A549 (cell line): ENCODE data around the gene TSPO2. TPM values are rescaled to one million over a fixed set of nuclear protein-coding genes. Genes with fewer than 3 reads are reported as not detected.
A peak's percentile ranks its signal among the peaks of the same experiment; 100 is the strongest.

ENCODE experiments used
- ATAC-seq, 2 experiments: fragments of 200-7000 bp in 1 of 2; fragments of >200 bp in 1 of 2; cut with Nextera tagmentation in 1 of 2; cut with Tn5 transposase in 1 of 2; 3 replicates each; pipeline versions ENCODE4 v1.8.0 to v1.9.1; 2018 to 2020; ENCODE audit warnings: mild to moderate bottlenecking in 1 of 2, moderate library complexity in 1 of 2
- CTCF ChIA-PET: fragments of 300-600 bp; sonication (Branson Sonifier 250); formaldehyde crosslinking; extraction: SDS; loops from one replicate; lab custom pipeline; 2021; ENCODE audit warnings: antibody characterized with exemption, inconsistent platforms; lab: Yijun Ruan, JAX
- POLR2A ChIA-PET: fragments of 350-600 bp; formaldehyde crosslinking; extraction: SDS; loops from one replicate; lab custom pipeline; 2021; ENCODE audit warnings: antibody characterized with exemption, inconsistent platforms; lab: Yijun Ruan, JAX
- DNase-seq, 2 experiments: peaks; one replicate each; pipeline versions ENCODE4 v3.0.0 to v3.0.0-alpha.2; 2011 to 2016; ENCODE audit warnings: low read depth in 1 of 2, low spot score in 1 of 2
- FAIRE-seq: peaks from 2 replicates; lab custom pipeline; 2011; peaks lifted over from hg19 to GRCh38; lab: Jason Lieb, UNC
- H3K27ac ChIP-seq, 2 experiments: fragments of >200 bp; sonication (Bioruptor Twin); formaldehyde crosslinking; 3 replicates each; pipeline ENCODE4 v1.5.1; 2016 to 2017
- H3K4me1 ChIP-seq: fragments of >200 bp; sonication (Bioruptor Twin); formaldehyde crosslinking; 3 replicates; pipeline ENCODE4 v1.6.1; 2016
- H3K4me2 ChIP-seq: fragments of >200 bp; sonication (Bioruptor Twin); formaldehyde crosslinking; 3 replicates; pipeline ENCODE4 v1.6.1; 2016
- H3K4me3 ChIP-seq: fragments of >200 bp; sonication (Bioruptor Twin); formaldehyde crosslinking; 3 replicates; pipeline ENCODE4 v1.5.1; 2016
- H3K9me3 ChIP-seq: fragments of >200 bp; sonication (Bioruptor Twin); formaldehyde crosslinking; 3 replicates; pipeline ENCODE4 v1.6.1; 2016
- BHLHE40 ChIP-seq: IDR thresholded peaks from 2 replicates; pipeline ENCODE4 v1.6.1; 2012; ENCODE audit warnings: low read depth, low read length, inconsistent platforms
- CBX2 ChIP-seq: fragments of 200-600 bp; sonication (generic); IDR thresholded peaks from 2 replicates; pipeline ENCODE4 v1.6.1; 2016; ENCODE audit warnings: low read depth, mild to moderate bottlenecking, borderline replicate concordance
- CEBPB ChIP-seq, 2 experiments: fragments of >200 bp in 1 of 2; sonication (Bioruptor Twin) in 1 of 2; formaldehyde crosslinking in 1 of 2; IDR thresholded peaks; 2 replicates each; pipeline ENCODE4 v1.6.1; 2012 to 2016
- CHD2 ChIP-seq: fragments of 150-350 bp; IDR thresholded peaks from 2 replicates; pipeline ENCODE4 v1.6.1; 2014; ENCODE audit warnings: low read length; ENCODE audit not compliant: partially characterized antibody
- CHD4 ChIP-seq: fragments of 200-600 bp; sonication (generic); IDR thresholded peaks from 2 replicates; pipeline ENCODE4 v1.6.1; 2016; ENCODE audit warnings: antibody characterized with exemption, mild to moderate bottlenecking, borderline replicate concordance
- EP300 ChIP-seq, 2 experiments: fragments of >200 bp; sonication (Bioruptor Twin); formaldehyde crosslinking; IDR thresholded peaks; 2 replicates in 1 of 2; 3 replicates in 1 of 2; pipeline ENCODE4 v1.6.1; 2016 to 2017
- ESRRA ChIP-seq: fragments of 150-350 bp; IDR thresholded peaks from 2 replicates; pipeline ENCODE4 v1.6.1; 2014; ENCODE audit warnings: mild to moderate bottlenecking, low read length, borderline replicate concordance
- FOSL2 ChIP-seq, 2 experiments: fragments of 450-650 bp in 1 of 2; fragments of >200 bp in 1 of 2; sonication (Bioruptor Twin) in 1 of 2; formaldehyde crosslinking; IDR thresholded peaks; 2 replicates each; pipeline versions ENCODE4 v1.5.0 to v1.6.1; 2016 to 2020; ENCODE audit warnings: mild to moderate bottlenecking in 1 of 2, moderate library complexity in 1 of 2
- HOXA7 ChIP-seq: fragments of 250-450 bp; sonication (Bioruptor Pico); IDR thresholded peaks from 2 replicates; pipeline ENCODE4 v1.5.0; 2020; ENCODE audit warnings: mild to moderate bottlenecking, moderate library complexity
- JUN ChIP-seq, 2 experiments: fragments of >200 bp; sonication (Bioruptor Twin); formaldehyde crosslinking; IDR thresholded peaks; 2 replicates in 1 of 2; 3 replicates in 1 of 2; pipeline ENCODE4 v1.6.1; 2016 to 2017
- JUNB ChIP-seq: fragments of >200 bp; sonication (Bioruptor Twin); formaldehyde crosslinking; IDR thresholded peaks from 2 replicates; pipeline ENCODE4 v1.6.1; 2016
- KDM1A ChIP-seq: fragments of 200-600 bp; sonication (generic); IDR thresholded peaks from 2 replicates; pipeline ENCODE4 v1.6.1; 2016; ENCODE audit warnings: low read depth, mild to moderate bottlenecking
- KDM5A ChIP-seq: fragments of 200-600 bp; sonication (generic); IDR thresholded peaks from 2 replicates; pipeline ENCODE4 v1.6.1; 2016; ENCODE audit warnings: antibody characterized with exemption, mild to moderate bottlenecking
- MAZ ChIP-seq: fragments of 150-350 bp; IDR thresholded peaks from 2 replicates; pipeline ENCODE4 v1.6.1; 2014; ENCODE audit warnings: antibody characterized with exemption, low read depth, low read length, borderline replicate concordance
- MYC ChIP-seq: IDR thresholded peaks from 2 replicates; pipeline ENCODE4 v1.6.1; 2012; ENCODE audit warnings: mild to moderate bottlenecking, inconsistent platforms, low read length, improper control_type of control experiment, borderline replicate concordance
- PHF8 ChIP-seq: fragments of 200-600 bp; sonication (generic); IDR thresholded peaks from 2 replicates; pipeline ENCODE4 v1.6.1; 2016; ENCODE audit warnings: low read depth, mild to moderate bottlenecking, antibody characterized with exemption, moderate library complexity, borderline replicate concordance
- RCOR1 ChIP-seq: fragments of 150-350 bp; IDR thresholded peaks from 2 replicates; pipeline ENCODE4 v1.6.1; 2014; ENCODE audit warnings: antibody characterized with exemption, low read length, low read depth
- RFX5 ChIP-seq: fragments of 450-650 bp; IDR thresholded peaks from 2 replicates; pipeline ENCODE4 v1.7.1; 2014; ENCODE audit warnings: antibody characterized with exemption, mild to moderate bottlenecking, moderate library complexity
- ZFP36 ChIP-seq: fragments of 450-650 bp; IDR thresholded peaks from 2 replicates; pipeline ENCODE4 v1.6.1; 2014; ENCODE audit warnings: borderline replicate concordance; ENCODE audit not compliant: partially characterized antibody
- ZSCAN20 ChIP-seq: fragments of 250-450 bp; sonication (Bioruptor Pico); IDR thresholded peaks from 2 replicates; pipeline ENCODE4 v1.8.0; 2022; ENCODE audit warnings: mild to moderate bottlenecking, moderate library complexity
- WGBS: methylation state at CpG from one replicate; pipeline ENCODE4 v1.1.6; 2017; ENCODE audit errors: missing lambda C conversion rate; 5-methylcytosine and 5-hydroxymethylcytosine counted together
- polyA plus RNA-seq, 4 experiments: library from polyadenylated mRNA; depleted of rRNA in 3 of 4; stranded (reverse); fragments of >200 nt; fragmentation: RNase III in 1 of 4; extraction: RNeasy Plus Mini Kit Qiagen cat#74134 plus additional on column Dnase treatment in 1 of 4; gene quantifications; 2 replicates in 3 of 4; 3 replicates in 1 of 4; pipeline ENCODE4 v1.2.3, GENCODE V29; 2011 to 2017
- TF ChIP-seq, protein P1 (sequence below): IDR thresholded peaks from 2 replicates; pipeline ENCODE4 v1.6.1; 2012
- TF ChIP-seq, protein P2 (sequence below): fragments of 250-450 bp; sonication (Bioruptor Pico); IDR thresholded peaks from 2 replicates; pipeline ENCODE4 v1.5.0; 2021; ENCODE audit warnings: mild to moderate bottlenecking, moderate library complexity, borderline replicate concordance
- TF ChIP-seq, protein P3 (sequence below): fragments of 450-650 bp; IDR thresholded peaks from 2 replicates; pipeline ENCODE4 v1.6.1; 2014; ENCODE audit warnings: antibody characterized with exemption
- TF ChIP-seq, protein P4 (sequence below): fragments of 250-450 bp; sonication (Bioruptor Pico); IDR thresholded peaks from 2 replicates; pipeline ENCODE4 v1.5.0; 2020; ENCODE audit warnings: low read depth, mild to moderate bottlenecking, moderate library complexity
- TF ChIP-seq, protein P5 (sequence below): fragments of >200 bp; sonication (Bioruptor Twin); formaldehyde crosslinking; IDR thresholded peaks from 2 replicates; pipeline ENCODE4 v1.6.1; 2016

The TSPO2 gene
- polyA plus RNA-seq, 2 of the 4 experiments (the other 2 are of a cell fraction): not detected

DNA sequence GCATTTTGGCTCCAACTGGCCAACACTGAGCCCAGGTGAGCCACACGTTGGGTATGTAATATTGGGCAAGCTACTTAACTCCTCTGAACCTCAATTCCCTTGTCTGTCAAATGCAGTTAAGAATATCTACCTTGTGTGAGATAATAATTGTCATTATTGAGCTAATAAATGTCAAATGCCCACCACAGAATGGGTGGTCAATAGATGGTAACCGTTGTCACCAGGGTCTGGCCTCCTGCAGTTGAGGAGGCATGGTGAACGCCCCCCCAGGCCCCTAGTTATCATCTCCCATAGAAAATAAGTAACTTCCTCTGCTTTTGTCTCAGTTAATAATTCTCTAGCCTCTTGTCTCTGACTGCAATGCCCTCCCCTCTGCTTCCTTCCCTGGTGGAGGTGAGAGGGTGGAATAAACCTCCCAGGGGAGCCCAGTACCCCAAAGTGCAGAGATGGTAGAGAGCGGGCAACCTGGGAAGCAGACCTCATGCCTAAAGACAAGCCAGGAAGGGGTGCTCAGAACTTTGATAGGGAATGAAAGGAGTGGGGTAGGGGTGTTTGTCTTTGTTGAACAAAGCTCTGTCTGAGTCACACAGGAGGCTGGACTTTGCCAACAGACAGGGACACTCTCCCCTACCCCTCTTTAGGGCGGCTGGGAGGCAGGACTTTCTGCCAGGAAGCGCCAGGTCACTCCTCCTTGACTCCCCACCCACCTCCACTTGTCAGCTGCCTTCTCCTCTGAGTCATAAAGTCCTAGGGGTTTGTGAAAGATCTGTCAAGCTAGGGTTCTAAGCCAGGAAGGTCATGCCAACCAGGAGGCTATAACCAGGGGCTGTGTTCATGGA, 1.9 kb upstream of the TSPO2 start:
- CTCF ChIA-PET: interaction anchor here (0.7 to 2.3 kb wide), 19 partner anchors 8 to 717 kb away, joined by 3 to 9 read pairs (median 4); partner anchors contain the start of genes NFYA and OARD1
- POLR2A ChIA-PET: interaction anchor here (1.1 kb wide), 1 partner anchor 32 kb away, joined by 3 read pairs; the partner anchor contains the start of genes NFYA and OARD1
- TF ChIP-seq JUNB: 0 out of 2 replicates have a peak, but pooled peaks have one; percentile 10
- no peak for TF ChIP-seq HOXA7 (CRISPR knock-in tag)
- no peak for TF ChIP-seq RFX5
- TF ChIP-seq EP300 (IDR thresholded peaks at IDR 0.05): no peak
- TF ChIP-seq ZFP36: no peak
- TF ChIP-seq, protein P1, sequence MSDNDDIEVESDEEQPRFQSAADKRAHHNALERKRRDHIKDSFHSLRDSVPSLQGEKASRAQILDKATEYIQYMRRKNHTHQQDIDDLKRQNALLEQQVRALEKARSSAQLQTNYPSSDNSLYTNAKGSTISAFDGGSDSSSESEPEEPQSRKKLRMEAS: no peak
- TF ChIP-seq KDM1A: no peak
- no peak for TF ChIP-seq CHD2
- peak; percentile 12; the same call in 1 of the 2 replicates for TF ChIP-seq FOSL2 (IDR thresholded peaks at IDR 0.05)
- TF ChIP-seq FOSL2 (CRISPR knock-in tag; IDR thresholded peaks at IDR 0.05): peak; percentile 50
- TF ChIP-seq, protein P2, sequence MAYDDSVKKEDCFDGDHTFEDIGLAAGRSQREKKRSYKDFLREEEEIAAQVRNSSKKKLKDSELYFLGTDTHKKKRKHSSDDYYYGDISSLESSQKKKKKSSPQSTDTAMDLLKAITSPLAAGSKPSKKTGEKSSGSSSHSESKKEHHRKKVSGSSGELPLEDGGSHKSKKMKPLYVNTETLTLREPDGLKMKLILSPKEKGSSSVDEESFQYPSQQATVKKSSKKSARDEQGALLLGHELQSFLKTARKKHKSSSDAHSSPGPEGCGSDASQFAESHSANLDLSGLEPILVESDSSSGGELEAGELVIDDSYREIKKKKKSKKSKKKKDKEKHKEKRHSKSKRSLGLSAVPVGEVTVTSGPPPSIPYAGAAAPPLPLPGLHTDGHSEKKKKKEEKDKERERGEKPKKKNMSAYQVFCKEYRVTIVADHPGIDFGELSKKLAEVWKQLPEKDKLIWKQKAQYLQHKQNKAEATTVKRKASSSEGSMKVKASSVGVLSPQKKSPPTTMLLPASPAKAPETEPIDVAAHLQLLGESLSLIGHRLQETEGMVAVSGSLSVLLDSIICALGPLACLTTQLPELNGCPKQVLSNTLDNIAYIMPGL (CRISPR knock-in tag): no peak
- TF ChIP-seq MYC: no peak
- no peak for TF ChIP-seq PHF8
- TF ChIP-seq ESRRA: no peak
- TF ChIP-seq CBX2: no peak
- Histone ChIP-seq H3K27ac (peak overlapping the region; percentile 84 to 91), H3K9me3 (no peaks in the 10 kb centered on the region), H3K4me3 (no peak overlapping the region), H3K4me2 (peak overlapping the region; percentile 77), H3K4me1 (peaks cover 51% of the 10 kb centered on the region)
- peak; percentile 64 to 84 for DNase-seq
- WGBS: 3% methylated on average over 6 of the region's 6 CpGs
- FAIRE-seq: peak; percentile 7
- ATAC-seq: peak; percentile 90 to 91

DNA sequence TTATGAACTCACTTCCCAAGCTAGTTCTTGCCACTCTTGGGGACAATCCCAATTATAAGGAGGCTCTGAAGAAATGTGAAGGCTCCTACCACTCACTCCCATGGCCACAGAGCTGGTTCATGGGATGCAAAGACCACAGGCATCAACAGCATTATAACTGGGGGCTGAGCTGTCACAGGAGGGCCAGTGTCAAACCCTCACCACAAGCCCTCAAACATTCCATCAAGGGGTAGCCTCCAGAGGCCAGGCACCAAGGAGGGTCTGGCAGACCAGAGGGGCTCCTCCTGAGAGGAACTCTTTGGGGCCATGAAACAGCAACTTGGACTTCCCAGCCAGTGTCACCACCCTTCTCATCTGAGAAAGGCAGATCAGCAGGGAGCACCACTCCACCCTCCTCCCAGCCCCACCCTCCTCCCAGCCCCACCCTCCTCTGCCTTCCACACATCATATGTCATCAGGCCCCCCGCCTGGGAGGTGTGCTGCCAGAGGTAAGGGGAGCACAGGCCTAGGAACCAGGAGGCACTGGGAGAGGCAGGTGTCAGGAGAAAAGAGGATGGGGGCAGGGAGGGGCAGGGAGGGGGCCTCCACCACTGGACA, 1.2 kb upstream of the TSPO2 start:
- Histone ChIP-seq H3K27ac (peak overlapping the region; percentile 65 to 91), H3K9me3 (no peaks in the 10 kb centered on the region), H3K4me2 (peak overlapping the region; percentile 77), H3K4me3 (no peak overlapping the region), H3K4me1 (peaks cover 47% of the 10 kb centered on the region)
- no peak for FAIRE-seq
- WGBS: no CpG with 5 or more reads among the region's 1 CpG
- CTCF ChIA-PET: interaction anchor here (1.3 to 2.3 kb wide), 8 partner anchors 9 to 154 kb away, joined by 3 to 9 read pairs (median 3); no protein-coding TSS in a partner anchor
- DNase-seq: no peak
- no peak for TF ChIP-seq BHLHE40
- TF ChIP-seq, all 56 proteins: peak for 0
- POLR2A ChIA-PET: interaction anchor here (1.1 kb wide), 1 partner anchor 31 kb away, joined by 3 read pairs; the partner anchor contains the start of genes NFYA and OARD1
- ATAC-seq: no peak

DNA sequence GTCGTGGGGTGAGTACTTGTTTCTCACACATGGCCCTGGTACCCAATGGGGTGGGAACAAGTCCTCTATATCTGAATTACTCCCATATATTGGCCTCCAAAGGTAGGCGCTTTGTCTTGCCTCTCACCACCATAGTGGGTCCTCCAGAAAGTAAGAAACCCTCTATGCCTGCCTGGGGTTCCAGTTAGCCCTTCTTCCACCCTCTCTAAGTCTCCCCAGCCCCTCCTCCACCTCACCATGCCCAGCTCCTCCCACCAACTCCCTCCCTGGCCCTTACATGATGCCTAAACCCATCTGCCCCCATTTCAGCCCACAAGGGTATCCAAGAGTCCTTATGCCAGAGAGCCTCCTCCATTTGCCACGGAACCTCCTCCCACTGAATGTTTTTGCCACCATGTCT, 884 bp downstream of the TSPO2 start:
- no peak for ATAC-seq
- DNase-seq: no peak
- H3K4me2 ChIP-seq: no peak overlapping the region
- no peak for FAIRE-seq
- H3K27ac ChIP-seq: no peak overlapping the region
- no peaks in the 10 kb centered on the region for H3K9me3 ChIP-seq
- 95% methylated on average over 3 of the region's 3 CpGs for WGBS
- no peak overlapping the region for H3K4me3 ChIP-seq
- H3K4me1 ChIP-seq: peaks cover 28% of the 10 kb centered on the region
- ChIA-PET POLR2A (no interaction called here), CTCF (interaction anchor here (0.8 kb wide), 1 partner anchor 15 kb away, joined by 4 read pairs; no protein-coding TSS in a partner anchor)
- no peak for TF ChIP-seq CEBPB (IDR thresholded peaks at IDR 0.05)
- TF ChIP-seq, protein P3, sequence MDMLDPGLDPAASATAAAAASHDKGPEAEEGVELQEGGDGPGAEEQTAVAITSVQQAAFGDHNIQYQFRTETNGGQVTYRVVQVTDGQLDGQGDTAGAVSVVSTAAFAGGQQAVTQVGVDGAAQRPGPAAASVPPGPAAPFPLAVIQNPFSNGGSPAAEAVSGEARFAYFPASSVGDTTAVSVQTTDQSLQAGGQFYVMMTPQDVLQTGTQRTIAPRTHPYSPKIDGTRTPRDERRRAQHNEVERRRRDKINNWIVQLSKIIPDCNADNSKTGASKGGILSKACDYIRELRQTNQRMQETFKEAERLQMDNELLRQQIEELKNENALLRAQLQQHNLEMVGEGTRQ: no peak
- TF ChIP-seq, protein P4, sequence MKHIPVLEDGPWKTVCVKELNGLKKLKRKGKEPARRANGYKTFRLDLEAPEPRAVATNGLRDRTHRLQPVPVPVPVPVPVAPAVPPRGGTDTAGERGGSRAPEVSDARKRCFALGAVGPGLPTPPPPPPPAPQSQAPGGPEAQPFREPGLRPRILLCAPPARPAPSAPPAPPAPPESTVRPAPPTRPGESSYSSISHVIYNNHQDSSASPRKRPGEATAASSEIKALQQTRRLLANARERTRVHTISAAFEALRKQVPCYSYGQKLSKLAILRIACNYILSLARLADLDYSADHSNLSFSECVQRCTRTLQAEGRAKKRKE (CRISPR knock-in tag): no peak
- no peak for TF ChIP-seq RCOR1
- no peak for TF ChIP-seq MAZ
- no peak for TF ChIP-seq ZSCAN20 (CRISPR knock-in tag)
- no peak for TF ChIP-seq JUN (IDR thresholded peaks at IDR 0.05)
- TF ChIP-seq CHD4: no peak
- no peak for TF ChIP-seq KDM5A
- no peak for TF ChIP-seq HOXA7 (CRISPR knock-in tag)
- TF ChIP-seq, protein P5, sequence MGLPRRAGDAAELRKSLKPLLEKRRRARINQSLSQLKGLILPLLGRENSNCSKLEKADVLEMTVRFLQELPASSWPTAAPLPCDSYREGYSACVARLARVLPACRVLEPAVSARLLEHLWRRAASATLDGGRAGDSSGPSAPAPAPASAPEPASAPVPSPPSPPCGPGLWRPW: no peak
